ENCODE measurements around the gene MACROD2. TPM values are rescaled to one million over a fixed set of nuclear protein-coding genes. Genes with fewer than 3 reads are reported as not detected.

MACROD2 gene
- total RNA-seq, 1 experiment from 2014 or later: 1.3 TPM

GRCh38 chr20:16051968-16052367, 2056.7 kb downstream of the MACROD2 start:
- in situ Hi-C loops (cut with HindIII; ENCODE audit: low pct_unique_long_range_greater_than_20kb, low sequenced_read_pairs): no loop called here
- no peak for DNase-seq (ENCODE audit: low read depth, low spot score)

GRCh38 chr20:16052456-16052855, 2057.1 kb downstream of the MACROD2 start:
- in situ Hi-C loops (cut with HindIII; ENCODE audit: low pct_unique_long_range_greater_than_20kb, low sequenced_read_pairs): no loop called here
- peak; percentile 10 for DNase-seq (ENCODE audit: low read depth, low spot score)

- no peak for DNase-seq (ENCODE audit: low read depth, low spot score)
- in situ Hi-C loops (cut with HindIII; ENCODE audit: low pct_unique_long_range_greater_than_20kb, low sequenced_read_pairs): no loop called here
These were observed 2059.7 kb downstream of the MACROD2 start for GRCh38 chr20:16054985-16055384.

- no peak for DNase-seq (ENCODE audit: low read depth, low spot score)
- in situ Hi-C loops (cut with HindIII; ENCODE audit: low pct_unique_long_range_greater_than_20kb, low sequenced_read_pairs): no loop called here
These were observed 2062.3 kb downstream of the MACROD2 start for GRCh38 chr20:16057651-16058050.

GRCh38 chr20:16058268-16058667, 2063.0 kb downstream of the MACROD2 start:
- DNase-seq (ENCODE audit: low read depth, low spot score): no peak
- in situ Hi-C loops (cut with HindIII; ENCODE audit: low pct_unique_long_range_greater_than_20kb, low sequenced_read_pairs): no loop called here

GRCh38 chr20:16059841-16060240, 2064.5 kb downstream of the MACROD2 start:
- DNase-seq (ENCODE audit: low read depth, low spot score): no peak
- in situ Hi-C loops (cut with HindIII; ENCODE audit: low pct_unique_long_range_greater_than_20kb, low sequenced_read_pairs): no loop called here

- no peak for DNase-seq (ENCODE audit: low read depth, low spot score)
- in situ Hi-C loops (cut with HindIII; ENCODE audit: low pct_unique_long_range_greater_than_20kb, low sequenced_read_pairs): no loop called here
These were observed 2066.0 kb downstream of the MACROD2 start for GRCh38 chr20:16061351-16061750.

GRCh38 chr20:16062661-16063581, 2067.6 kb downstream of the MACROD2 start:
- DNase-seq (ENCODE audit: low read depth, low spot score): no peak
- in situ Hi-C loops (cut with HindIII; ENCODE audit: low pct_unique_long_range_greater_than_20kb, low sequenced_read_pairs): no loop called here

GRCh38 chr20:16063881-16064280, 2068.6 kb downstream of the MACROD2 start:
- in situ Hi-C loops (cut with HindIII; ENCODE audit: low pct_unique_long_range_greater_than_20kb, low sequenced_read_pairs): no loop called here
- DNase-seq (ENCODE audit: low read depth, low spot score): no peak

- in situ Hi-C loops (cut with HindIII; ENCODE audit: low pct_unique_long_range_greater_than_20kb, low sequenced_read_pairs): no loop called here
- peak; percentile 8 for DNase-seq (ENCODE audit: low read depth, low spot score)
These were observed 2069.8 kb downstream of the MACROD2 start for GRCh38 chr20:16064989-16065707.

GRCh38 chr20:16066571-16066970, 2071.3 kb downstream of the MACROD2 start:
- in situ Hi-C loops (cut with HindIII; ENCODE audit: low pct_unique_long_range_greater_than_20kb, low sequenced_read_pairs): no loop called here
- no peak for DNase-seq (ENCODE audit: low read depth, low spot score)

- in situ Hi-C loops (cut with HindIII; ENCODE audit: low pct_unique_long_range_greater_than_20kb, low sequenced_read_pairs): no loop called here
- DNase-seq (ENCODE audit: low read depth, low spot score): no peak
These were observed 2074.2 kb downstream of the MACROD2 start for GRCh38 chr20:16069389-16070010.

GRCh38 chr20:16072220-16072619, 2076.9 kb downstream of the MACROD2 start:
- in situ Hi-C loops (cut with HindIII; ENCODE audit: low pct_unique_long_range_greater_than_20kb, low sequenced_read_pairs): no loop called here
- no peak for DNase-seq (ENCODE audit: low read depth, low spot score)

GRCh38 chr20:16078172-16078898, 2083.0 kb downstream of the MACROD2 start:
- in situ Hi-C loops (cut with HindIII; ENCODE audit: low pct_unique_long_range_greater_than_20kb, low sequenced_read_pairs): no loop called here
- no peak for DNase-seq (ENCODE audit: low read depth, low spot score)

GRCh38 chr20:16081421-16081820, 2086.1 kb downstream of the MACROD2 start:
- in situ Hi-C loops (cut with HindIII; ENCODE audit: low pct_unique_long_range_greater_than_20kb, low sequenced_read_pairs): no loop called here
- no peak for DNase-seq (ENCODE audit: low read depth, low spot score)

- in situ Hi-C loops (cut with HindIII; ENCODE audit: low pct_unique_long_range_greater_than_20kb, low sequenced_read_pairs): no loop called here
- DNase-seq (ENCODE audit: low read depth, low spot score): no peak
These were observed 2086.8 kb downstream of the MACROD2 start for GRCh38 chr20:16082051-16082550.

- in situ Hi-C loops (cut with HindIII; ENCODE audit: low pct_unique_long_range_greater_than_20kb, low sequenced_read_pairs): no loop called here
- DNase-seq (ENCODE audit: low read depth, low spot score): no peak
These were observed 2088.4 kb downstream of the MACROD2 start for GRCh38 chr20:16083639-16084280.
